Left ventricle myocardium inferior (tissue), 1 donor: Measurements from ENCODE around the gene HHIPL1. TPM values are rescaled to one million over a fixed set of nuclear protein-coding genes. Genes with fewer than 3 reads are reported as not detected.

Experiments
- DNase-seq: peaks from one replicate; pipeline ENCODE4 v3.0.0-alpha.2; 2020
- H3K27ac ChIP-seq: fragments of 200-600 bp; replicated peaks from 2 replicates; pipeline ENCODE4 v1.8.0; 2021
- H3K27me3 ChIP-seq: fragments of 200-600 bp; 2 replicates; pipeline ENCODE4 v1.8.0; 2021; ENCODE audit warnings: low read depth
- H3K36me3 ChIP-seq: fragments of 200-600 bp; 2 replicates; pipeline ENCODE4 v1.8.0; 2021
- H3K4me1 ChIP-seq: fragments of 200-600 bp; 2 replicates; pipeline ENCODE4 v1.8.0; 2021
- H3K4me3 ChIP-seq: fragments of 200-600 bp; 2 replicates; pipeline ENCODE4 v1.8.0; 2021; ENCODE audit warnings: mild to moderate bottlenecking, moderate library complexity
- H3K9me3 ChIP-seq: fragments of 200-600 bp; replicated peaks from 2 replicates; pipeline ENCODE4 v1.8.0; 2021
- intact Hi-C: fragments of 100-400 bp; cut with micrococcal nuclease; formaldehyde crosslinking; loops from one replicate; pipeline ENCODE4 v1.11.0; 2022
- total RNA-seq: library from RNA; stranded (reverse); fragmentation: NEBNext Ultra II Directional; extraction: Animal tissue kit (Norgen Biotek cat#: 25700); gene quantifications from one replicate; pipeline ENCODE4 v1.2.1, GENCODE V29; 2021
- TF ChIP-seq, protein P1 (sequence below): fragments of 200-600 bp; IDR thresholded peaks from 2 replicates; pipeline ENCODE4 v1.8.0; 2021; ENCODE audit warnings: antibody characterized with exemption, mild to moderate bottlenecking, borderline replicate concordance
- donor health status: DM: no; HTN: yes; CAD: no; lungs with severe emphysema.

The HHIPL1 gene
- total RNA-seq, 1 donor from 2014 or later = 1.2 TPM

DNA sequence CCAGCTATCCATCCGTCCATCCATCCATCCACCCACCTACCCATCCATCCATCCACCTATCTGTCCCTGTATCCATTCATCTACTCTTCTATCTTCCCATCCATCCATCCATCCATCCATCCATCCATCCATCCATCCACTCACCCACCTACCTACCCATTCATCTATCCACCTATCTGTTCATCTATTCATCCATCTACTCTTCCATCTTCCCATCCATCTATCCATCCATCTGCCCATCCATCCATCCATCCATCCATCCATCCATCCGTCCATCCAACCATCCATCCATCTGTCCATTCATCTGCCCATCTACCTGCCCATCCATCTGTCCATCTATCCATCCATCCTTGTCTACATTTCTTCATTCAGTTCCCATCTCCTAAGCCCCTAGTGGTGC lies 17.8 kb upstream of the HHIPL1 start:
- no peaks in the 10 kb centered on the region for H3K9me3 ChIP-seq
- no peaks in the 10 kb centered on the region for H3K27me3 ChIP-seq
- TF ChIP-seq, protein P1, sequence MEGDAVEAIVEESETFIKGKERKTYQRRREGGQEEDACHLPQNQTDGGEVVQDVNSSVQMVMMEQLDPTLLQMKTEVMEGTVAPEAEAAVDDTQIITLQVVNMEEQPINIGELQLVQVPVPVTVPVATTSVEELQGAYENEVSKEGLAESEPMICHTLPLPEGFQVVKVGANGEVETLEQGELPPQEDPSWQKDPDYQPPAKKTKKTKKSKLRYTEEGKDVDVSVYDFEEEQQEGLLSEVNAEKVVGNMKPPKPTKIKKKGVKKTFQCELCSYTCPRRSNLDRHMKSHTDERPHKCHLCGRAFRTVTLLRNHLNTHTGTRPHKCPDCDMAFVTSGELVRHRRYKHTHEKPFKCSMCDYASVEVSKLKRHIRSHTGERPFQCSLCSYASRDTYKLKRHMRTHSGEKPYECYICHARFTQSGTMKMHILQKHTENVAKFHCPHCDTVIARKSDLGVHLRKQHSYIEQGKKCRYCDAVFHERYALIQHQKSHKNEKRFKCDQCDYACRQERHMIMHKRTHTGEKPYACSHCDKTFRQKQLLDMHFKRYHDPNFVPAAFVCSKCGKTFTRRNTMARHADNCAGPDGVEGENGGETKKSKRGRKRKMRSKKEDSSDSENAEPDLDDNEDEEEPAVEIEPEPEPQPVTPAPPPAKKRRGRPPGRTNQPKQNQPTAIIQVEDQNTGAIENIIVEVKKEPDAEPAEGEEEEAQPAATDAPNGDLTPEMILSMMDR = no peak
- H3K27ac ChIP-seq = no peak overlapping the region
- no peak for DNase-seq
- no peaks in the 10 kb centered on the region for H3K36me3 ChIP-seq
- peaks cover 7% of the 10 kb centered on the region for H3K4me1 ChIP-seq
- no peak overlapping the region for H3K4me3 ChIP-seq
- intact Hi-C loops = no loop called here

DNA sequence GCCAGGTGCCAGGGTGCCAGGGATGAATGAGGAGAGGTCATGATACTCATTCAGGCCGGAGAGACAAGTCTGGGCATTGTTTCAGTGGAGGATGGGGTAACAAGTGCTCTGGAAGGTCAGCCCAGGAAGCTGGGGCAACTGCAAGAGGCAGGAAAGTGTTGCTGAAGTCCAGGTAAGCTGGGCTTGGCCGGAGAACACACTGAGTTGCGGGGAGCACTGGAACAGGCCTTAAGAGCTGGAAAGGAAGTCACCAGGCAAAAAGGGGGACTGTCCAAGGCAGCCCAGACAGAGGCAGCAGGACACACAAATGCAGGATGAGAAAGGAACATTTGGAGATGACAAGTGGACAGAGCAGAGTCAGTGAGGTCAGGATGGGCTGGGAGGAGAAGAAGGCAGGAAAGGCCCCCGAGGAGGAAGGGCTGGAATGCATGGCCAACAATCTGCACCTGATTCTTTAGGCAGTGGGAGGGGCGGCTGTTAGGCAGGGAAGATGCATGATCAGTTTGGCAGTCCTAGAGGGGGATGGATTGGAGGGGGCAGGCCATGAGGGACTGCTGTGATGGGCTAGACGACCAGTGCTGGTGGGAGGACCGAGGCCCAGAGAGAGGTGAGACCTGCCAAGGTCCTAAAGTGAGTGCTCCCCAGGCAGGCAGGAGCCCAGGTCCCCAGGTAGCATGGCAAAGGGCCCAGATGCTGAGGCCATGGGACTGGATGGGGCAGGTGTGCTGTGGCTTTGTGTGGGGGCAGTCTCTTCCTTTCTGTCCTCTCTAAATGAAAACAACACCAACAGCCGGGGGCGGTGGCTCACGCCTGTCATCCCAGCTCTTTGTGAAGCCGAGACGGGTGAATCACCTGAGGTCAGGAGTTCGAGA lies 17.2 kb upstream of the HHIPL1 start:
- Histone ChIP-seq H3K27ac (no peak overlapping the region), H3K4me1 (peaks cover 7% of the 10 kb centered on the region), H3K36me3 (no peaks in the 10 kb centered on the region), H3K4me3 (no peak overlapping the region), H3K9me3 (no peaks in the 10 kb centered on the region), H3K27me3 (no peaks in the 10 kb centered on the region)
- TF ChIP-seq, protein P1 = no peak
- DNase-seq = no peak
- intact Hi-C loops = loop anchor here (2.0 kb wide), 1 partner anchor 109 kb away; no protein-coding TSS in a partner anchor

GRCh38 chr14:99628887-99629618 lies 15.9 kb upstream of the HHIPL1 start:
- TF ChIP-seq, protein P1 = peak; percentile 99
- intact Hi-C loops = loop anchor here (2.0 kb wide), 1 partner anchor 110 kb away; no protein-coding TSS in a partner anchor
- H3K27me3 ChIP-seq = no peaks in the 10 kb centered on the region

GRCh38 chr14:99630202-99630601 lies 14.7 kb upstream of the HHIPL1 start:
- TF ChIP-seq, protein P1 = no peak

More at GRCh38 chr14:99628887-99629618, 15.9 kb upstream of the HHIPL1 start:
- DNase-seq = peak; percentile 76
- Histone ChIP-seq H3K27ac (no peak overlapping the region), H3K4me1 (peaks cover 7% of the 10 kb centered on the region), H3K36me3 (no peaks in the 10 kb centered on the region), H3K9me3 (no peaks in the 10 kb centered on the region), H3K4me3 (no peak overlapping the region)

GRCh38 chr14:99632410-99633035 lies 12.4 kb upstream of the HHIPL1 start:
- H3K27me3 ChIP-seq = no peaks in the 10 kb centered on the region
- TF ChIP-seq, protein P1 = no peak
- H3K27ac ChIP-seq = no peak overlapping the region
- no peaks in the 10 kb centered on the region for H3K9me3 ChIP-seq
- no peak for DNase-seq
- no peak overlapping the region for H3K4me3 ChIP-seq
- intact Hi-C loops = no loop called here
- peaks cover 7% of the 10 kb centered on the region for H3K4me1 ChIP-seq
- no peaks in the 10 kb centered on the region for H3K36me3 ChIP-seq

More at GRCh38 chr14:99630202-99630601, 14.7 kb upstream of the HHIPL1 start:
- DNase-seq = no peak
- Histone ChIP-seq H3K4me1 (peaks cover 7% of the 10 kb centered on the region), H3K9me3 (no peaks in the 10 kb centered on the region), H3K27ac (no peak overlapping the region), H3K36me3 (no peaks in the 10 kb centered on the region), H3K27me3 (no peaks in the 10 kb centered on the region), H3K4me3 (no peak overlapping the region)
- intact Hi-C loops = no loop called here
